K562 (cell line): ENCODE results near the gene AURKB. TPM values are rescaled to one million over a fixed set of nuclear protein-coding genes. Genes with fewer than 3 reads are reported as not detected.
A peak's percentile ranks its signal among the peaks of the same experiment; 100 is the strongest.

Experiments
- ARID2 ChIP-seq: fragments of 450-650 bp; IDR thresholded peaks from 2 replicates; pipeline ENCODE4 v1.6.1; 2017; ENCODE audit warnings: antibody characterized with exemption, mild to moderate bottlenecking
- CREB1 ChIP-seq, 2 experiments: sonication (generic) in 1 of 2; formaldehyde crosslinking in 1 of 2; IDR thresholded peaks; 2 replicates each; pipeline versions ENCODE4 v1.6.1 to v1.8.0; 2012 to 2022; ENCODE audit warnings: inconsistent platforms in 1 of 2, mild to moderate bottlenecking in 1 of 2, missing genetic modification reagents in 1 of 2, moderate library complexity in 1 of 2
- CTBP1 ChIP-seq: fragments of 450-650 bp; IDR thresholded peaks from 2 replicates; pipeline ENCODE4 v1.6.1; 2016; ENCODE audit warnings: borderline replicate concordance
- FOXK1 ChIP-seq: sonication (generic); formaldehyde crosslinking; IDR thresholded peaks from 2 replicates; pipeline ENCODE4 v1.8.0; 2022; ENCODE audit warnings: missing genetic modification reagents, mild to moderate bottlenecking, borderline replicate concordance
- JUND ChIP-seq, 2 experiments: IDR thresholded peaks; 2 replicates in 1 of 2; 3 replicates in 1 of 2; pipeline ENCODE4 v1.6.1; 2011; ENCODE audit warnings: borderline replicate concordance in 2 of 2, low read depth in 2 of 2, low read length in 2 of 2, improper control_type of control experiment in 1 of 2, missing biosample characterization in 1 of 2, missing genetic modification characterization in 1 of 2, missing genetic modification reagents in 1 of 2
- NFXL1 ChIP-seq: fragments of 450-650 bp; formaldehyde crosslinking; IDR thresholded peaks from 2 replicates; pipeline ENCODE4 v1.4.0; 2021; ENCODE audit warnings: mild to moderate bottlenecking
- PRPF4 ChIP-seq: fragments of 200-400 bp; formaldehyde crosslinking; IDR thresholded peaks from one replicate; pipeline ENCODE4 v1.6.1; 2017; ENCODE audit warnings: low read length, low read depth, mild to moderate bottlenecking; ENCODE audit not compliant: insufficient read depth, poor library complexity, severe bottlenecking
- ZNF707 ChIP-seq: fragments of 250-450 bp; sonication (Bioruptor Pico); conservative IDR thresholded peaks from 2 replicates; pipeline ENCODE4 v1.8.0; 2022; ENCODE audit warnings: inconsistent platforms, mild to moderate bottlenecking, moderate library complexity
- polyA plus RNA-seq, 8 experiments: library from polyadenylated mRNA; depleted of rRNA in 4 of 8; stranded (reverse) in 5 of 8; unstranded in 3 of 8; fragments of >200 nt; fragmentation: Nextera tagmentation in 2 of 8; fragmentation: Illumina TruSeq in 1 of 8; extraction: Ambion mirVana in 2 of 8; extraction: Trizol in 1 of 8; gene quantifications; 2 replicates each; pipeline versions ENCODE4 v1.2.1 to v1.2.3, GENCODE V29; 2011 to 2014; ENCODE audit warnings: inconsistent platforms in 1 of 8, missing spikeins in 1 of 8
- total RNA-seq, 7 experiments: library from RNA; depleted of rRNA in 6 of 7; stranded (reverse); fragments of >200 nt in 6 of 7; fragmentation: Illumina TruSeq in 2 of 7; extraction: Trizol in 2 of 7; gene quantifications; 2 replicates each; pipeline versions ENCODE4 v1.2.1 to v1.2.3, GENCODE V29; 2011 to 2021; ENCODE audit warnings: low replicate concordance in 1 of 7
- TF ChIP-seq, protein P1 (sequence below): fragments of 450-650 bp; IDR thresholded peaks from 2 replicates; pipeline ENCODE4 v1.6.1; 2017; ENCODE audit warnings: antibody characterized with exemption, mild to moderate bottlenecking
- TF ChIP-seq, protein P2 (sequence below): fragments of 250-450 bp; sonication (Bioruptor Pico); IDR thresholded peaks from 2 replicates; pipeline ENCODE4 v1.4.0; 2020; ENCODE audit warnings: mild to moderate bottlenecking, moderate library complexity
- TF ChIP-seq, protein P3 (sequence below): fragments of 450-650 bp; IDR thresholded peaks from 2 replicates; pipeline ENCODE4 v1.7.1; 2018; ENCODE audit warnings: mild to moderate bottlenecking, low read depth; ENCODE audit not compliant: partially characterized antibody
- TF ChIP-seq, protein P4 (sequence below): sonication (generic); formaldehyde crosslinking; IDR thresholded peaks from 2 replicates; pipeline ENCODE4 v1.8.0; 2022; ENCODE audit warnings: missing genetic modification reagents, mild to moderate bottlenecking, borderline replicate concordance
- TF ChIP-seq, protein P5 (sequence below): fragments of 250-450 bp; sonication (Bioruptor Pico); IDR thresholded peaks from 2 replicates; pipeline ENCODE4 v1.8.0; 2022; ENCODE audit warnings: inconsistent platforms

AURKB gene
- total and polyA plus RNA-seq, 9 of the 15 experiments (the other 6 are each of a cell fraction or from before 2014, with no cell fraction given) = 27.2 to 114 (median 74.8) TPM

DNA sequence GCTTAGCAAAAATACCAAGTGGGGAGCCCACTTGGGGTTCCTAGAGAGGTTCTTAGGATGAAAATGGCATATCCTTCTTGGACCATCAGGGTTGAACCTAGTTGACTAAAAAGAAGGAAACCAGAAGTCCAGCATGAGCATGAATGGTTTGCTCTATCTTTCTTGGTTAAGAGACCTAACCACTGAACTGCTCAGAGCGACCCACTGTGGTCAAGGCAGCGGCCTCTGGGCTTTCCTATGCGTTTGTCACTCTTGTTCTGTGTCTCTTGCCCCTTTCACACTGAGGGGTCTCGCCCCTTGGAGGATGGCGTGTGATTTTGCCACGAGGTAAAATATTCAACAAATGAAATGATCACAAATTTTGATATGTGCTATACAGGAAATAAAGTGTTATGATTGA is 19.9 kb downstream of the AURKB start (continued):
- TF ChIP-seq, protein P1, sequence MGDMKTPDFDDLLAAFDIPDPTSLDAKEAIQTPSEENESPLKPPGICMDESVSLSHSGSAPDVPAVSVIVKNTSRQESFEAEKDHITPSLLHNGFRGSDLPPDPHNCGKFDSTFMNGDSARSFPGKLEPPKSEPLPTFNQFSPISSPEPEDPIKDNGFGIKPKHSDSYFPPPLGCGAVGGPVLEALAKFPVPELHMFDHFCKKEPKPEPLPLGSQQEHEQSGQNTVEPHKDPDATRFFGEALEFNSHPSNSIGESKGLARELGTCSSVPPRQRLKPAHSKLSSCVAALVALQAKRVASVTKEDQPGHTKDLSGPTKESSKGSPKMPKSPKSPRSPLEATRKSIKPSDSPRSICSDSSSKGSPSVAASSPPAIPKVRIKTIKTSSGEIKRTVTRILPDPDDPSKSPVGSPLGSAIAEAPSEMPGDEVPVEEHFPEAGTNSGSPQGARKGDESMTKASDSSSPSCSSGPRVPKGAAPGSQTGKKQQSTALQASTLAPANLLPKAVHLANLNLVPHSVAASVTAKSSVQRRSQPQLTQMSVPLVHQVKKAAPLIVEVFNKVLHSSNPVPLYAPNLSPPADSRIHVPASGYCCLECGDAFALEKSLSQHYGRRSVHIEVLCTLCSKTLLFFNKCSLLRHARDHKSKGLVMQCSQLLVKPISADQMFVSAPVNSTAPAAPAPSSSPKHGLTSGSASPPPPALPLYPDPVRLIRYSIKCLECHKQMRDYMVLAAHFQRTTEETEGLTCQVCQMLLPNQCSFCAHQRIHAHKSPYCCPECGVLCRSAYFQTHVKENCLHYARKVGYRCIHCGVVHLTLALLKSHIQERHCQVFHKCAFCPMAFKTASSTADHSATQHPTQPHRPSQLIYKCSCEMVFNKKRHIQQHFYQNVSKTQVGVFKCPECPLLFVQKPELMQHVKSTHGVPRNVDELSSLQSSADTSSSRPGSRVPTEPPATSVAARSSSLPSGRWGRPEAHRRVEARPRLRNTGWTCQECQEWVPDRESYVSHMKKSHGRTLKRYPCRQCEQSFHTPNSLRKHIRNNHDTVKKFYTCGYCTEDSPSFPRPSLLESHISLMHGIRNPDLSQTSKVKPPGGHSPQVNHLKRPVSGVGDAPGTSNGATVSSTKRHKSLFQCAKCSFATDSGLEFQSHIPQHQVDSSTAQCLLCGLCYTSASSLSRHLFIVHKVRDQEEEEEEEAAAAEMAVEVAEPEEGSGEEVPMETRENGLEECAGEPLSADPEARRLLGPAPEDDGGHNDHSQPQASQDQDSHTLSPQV = 0 out of 2 replicates have a peak, but pooled peaks have one; percentile 54
- TF ChIP-seq PRPF4 = no peak
- TF ChIP-seq, protein P2, sequence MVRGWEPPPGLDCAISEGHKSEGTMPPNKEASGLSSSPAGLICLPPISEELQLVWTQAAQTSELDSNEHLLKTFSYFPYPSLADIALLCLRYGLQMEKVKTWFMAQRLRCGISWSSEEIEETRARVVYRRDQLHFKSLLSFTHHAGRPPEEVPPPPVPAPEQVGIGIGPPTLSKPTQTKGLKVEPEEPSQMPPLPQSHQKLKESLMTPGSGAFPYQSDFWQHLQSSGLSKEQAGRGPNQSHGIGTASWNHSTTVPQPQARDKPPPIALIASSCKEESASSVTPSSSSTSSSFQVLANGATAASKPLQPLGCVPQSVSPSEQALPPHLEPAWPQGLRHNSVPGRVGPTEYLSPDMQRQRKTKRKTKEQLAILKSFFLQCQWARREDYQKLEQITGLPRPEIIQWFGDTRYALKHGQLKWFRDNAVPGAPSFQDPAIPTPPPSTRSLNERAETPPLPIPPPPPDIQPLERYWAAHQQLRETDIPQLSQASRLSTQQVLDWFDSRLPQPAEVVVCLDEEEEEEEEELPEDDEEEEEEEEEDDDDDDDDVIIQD (CRISPR knock-in tag) = no peak
- TF ChIP-seq, protein P3, sequence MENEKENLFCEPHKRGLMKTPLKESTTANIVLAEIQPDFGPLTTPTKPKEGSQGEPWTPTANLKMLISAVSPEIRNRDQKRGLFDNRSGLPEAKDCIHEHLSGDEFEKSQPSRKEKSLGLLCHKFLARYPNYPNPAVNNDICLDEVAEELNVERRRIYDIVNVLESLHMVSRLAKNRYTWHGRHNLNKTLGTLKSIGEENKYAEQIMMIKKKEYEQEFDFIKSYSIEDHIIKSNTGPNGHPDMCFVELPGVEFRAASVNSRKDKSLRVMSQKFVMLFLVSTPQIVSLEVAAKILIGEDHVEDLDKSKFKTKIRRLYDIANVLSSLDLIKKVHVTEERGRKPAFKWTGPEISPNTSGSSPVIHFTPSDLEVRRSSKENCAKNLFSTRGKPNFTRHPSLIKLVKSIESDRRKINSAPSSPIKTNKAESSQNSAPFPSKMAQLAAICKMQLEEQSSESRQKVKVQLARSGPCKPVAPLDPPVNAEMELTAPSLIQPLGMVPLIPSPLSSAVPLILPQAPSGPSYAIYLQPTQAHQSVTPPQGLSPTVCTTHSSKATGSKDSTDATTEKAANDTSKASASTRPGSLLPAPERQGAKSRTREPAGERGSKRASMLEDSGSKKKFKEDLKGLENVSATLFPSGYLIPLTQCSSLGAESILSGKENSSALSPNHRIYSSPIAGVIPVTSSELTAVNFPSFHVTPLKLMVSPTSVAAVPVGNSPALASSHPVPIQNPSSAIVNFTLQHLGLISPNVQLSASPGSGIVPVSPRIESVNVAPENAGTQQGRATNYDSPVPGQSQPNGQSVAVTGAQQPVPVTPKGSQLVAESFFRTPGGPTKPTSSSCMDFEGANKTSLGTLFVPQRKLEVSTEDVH = no peak
- TF ChIP-seq, protein P4, sequence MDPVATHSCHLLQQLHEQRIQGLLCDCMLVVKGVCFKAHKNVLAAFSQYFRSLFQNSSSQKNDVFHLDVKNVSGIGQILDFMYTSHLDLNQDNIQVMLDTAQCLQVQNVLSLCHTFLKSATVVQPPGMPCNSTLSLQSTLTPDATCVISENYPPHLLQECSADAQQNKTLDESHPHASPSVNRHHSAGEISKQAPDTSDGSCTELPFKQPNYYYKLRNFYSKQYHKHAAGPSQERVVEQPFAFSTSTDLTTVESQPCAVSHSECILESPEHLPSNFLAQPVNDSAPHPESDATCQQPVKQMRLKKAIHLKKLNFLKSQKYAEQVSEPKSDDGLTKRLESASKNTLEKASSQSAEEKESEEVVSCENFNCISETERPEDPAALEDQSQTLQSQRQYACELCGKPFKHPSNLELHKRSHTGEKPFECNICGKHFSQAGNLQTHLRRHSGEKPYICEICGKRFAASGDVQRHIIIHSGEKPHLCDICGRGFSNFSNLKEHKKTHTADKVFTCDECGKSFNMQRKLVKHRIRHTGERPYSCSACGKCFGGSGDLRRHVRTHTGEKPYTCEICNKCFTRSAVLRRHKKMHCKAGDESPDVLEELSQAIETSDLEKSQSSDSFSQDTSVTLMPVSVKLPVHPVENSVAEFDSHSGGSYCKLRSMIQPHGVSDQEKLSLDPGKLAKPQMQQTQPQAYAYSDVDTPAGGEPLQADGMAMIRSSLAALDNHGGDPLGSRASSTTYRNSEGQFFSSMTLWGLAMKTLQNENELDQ (CRISPR knock-in tag) = no peak
- TF ChIP-seq ZNF707 (CRISPR knock-in tag) = no peak
- no peak for TF ChIP-seq CREB1 (IDR thresholded peaks at IDR 0.05)
- TF ChIP-seq CREB1 (CRISPR knock-in tag; IDR thresholded peaks at IDR 0.05) = no peak
- no peak for TF ChIP-seq ARID2
- 0 out of 2 replicates have a peak, but pooled peaks have one; percentile 1 for TF ChIP-seq JUND (IDR thresholded peaks at IDR 0.05; ENCODE audit: borderline replicate concordance, low read depth, low read length)
- no peak for TF ChIP-seq JUND (tag; IDR thresholded peaks at IDR 0.05; ENCODE audit: borderline replicate concordance, low read depth, low read length)
- no peak for TF ChIP-seq NFXL1 (CRISPR knock-in tag)
- TF ChIP-seq, protein P5, sequence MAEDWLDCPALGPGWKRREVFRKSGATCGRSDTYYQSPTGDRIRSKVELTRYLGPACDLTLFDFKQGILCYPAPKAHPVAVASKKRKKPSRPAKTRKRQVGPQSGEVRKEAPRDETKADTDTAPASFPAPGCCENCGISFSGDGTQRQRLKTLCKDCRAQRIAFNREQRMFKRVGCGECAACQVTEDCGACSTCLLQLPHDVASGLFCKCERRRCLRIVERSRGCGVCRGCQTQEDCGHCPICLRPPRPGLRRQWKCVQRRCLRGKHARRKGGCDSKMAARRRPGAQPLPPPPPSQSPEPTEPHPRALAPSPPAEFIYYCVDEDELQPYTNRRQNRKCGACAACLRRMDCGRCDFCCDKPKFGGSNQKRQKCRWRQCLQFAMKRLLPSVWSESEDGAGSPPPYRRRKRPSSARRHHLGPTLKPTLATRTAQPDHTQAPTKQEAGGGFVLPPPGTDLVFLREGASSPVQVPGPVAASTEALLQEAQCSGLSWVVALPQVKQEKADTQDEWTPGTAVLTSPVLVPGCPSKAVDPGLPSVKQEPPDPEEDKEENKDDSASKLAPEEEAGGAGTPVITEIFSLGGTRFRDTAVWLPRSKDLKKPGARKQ = no peak
- no peak for TF ChIP-seq CTBP1
- TF ChIP-seq FOXK1 (CRISPR knock-in tag) = peak; percentile 42; the same call in 1 of the 2 replicates
